HG03558 (cell line): ENCODE data around the gene HINT1.

Source experiments
- ATAC-seq: cut with Tn5 transposase; IDR thresholded peaks from one replicate; pipeline ENCODE4 v1.9.1; 2021; ENCODE audit warnings: moderate number of reproducible peaks; ENCODE audit not compliant: unreplicated experiment; ENCODE audit errors: extremely low read depth

HINT1 gene

DNA sequence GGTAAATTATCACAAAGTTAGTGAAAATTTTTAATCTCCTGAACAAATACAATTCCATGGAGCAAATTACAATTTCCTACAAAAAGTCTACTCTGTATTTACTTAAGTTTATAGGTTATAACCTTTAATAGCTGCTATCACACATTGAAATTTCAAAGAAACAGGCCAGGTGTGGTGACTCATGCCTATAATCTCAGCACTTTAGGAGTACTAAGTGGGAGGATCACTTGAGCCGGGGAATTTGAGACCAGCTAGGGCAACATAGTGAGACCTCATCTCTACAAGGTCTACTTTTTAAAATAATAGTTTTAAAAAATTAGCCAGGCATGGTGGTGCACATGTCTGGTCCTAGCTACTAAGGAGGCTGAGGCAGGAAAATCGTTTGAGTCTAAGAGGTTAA is 50.3 kb downstream of the HINT1 start:
- no peak for ATAC-seq

- no peak for ATAC-seq
Observed at GRCh38 chr5:131112424-131112823, 52.6 kb downstream of the HINT1 start.

DNA sequence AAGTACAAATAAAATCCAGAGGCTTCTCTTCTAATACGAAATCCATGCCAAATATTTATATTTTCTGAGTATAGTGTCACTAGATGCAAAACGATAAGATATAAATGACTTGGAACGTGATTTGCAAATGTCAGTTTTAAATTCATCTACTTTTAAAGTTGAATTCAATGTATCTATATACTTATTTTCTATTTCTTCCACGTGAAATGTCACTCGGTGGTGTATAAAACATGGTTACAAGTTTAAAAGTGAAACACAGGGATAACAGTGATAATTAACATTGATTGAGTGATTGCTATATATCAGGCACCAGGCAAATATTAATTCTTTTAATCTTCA is 54.8 kb downstream of the HINT1 start:
- ATAC-seq: no peak

GRCh38 chr5:131109540-131110255 is 55.4 kb downstream of the HINT1 start:
- peak; percentile 83 for ATAC-seq
